ENCODE measurements around the gene RPS21. TPM values are rescaled to one million over a fixed set of nuclear protein-coding genes. Genes with fewer than 3 reads are reported as not detected.
A peak's percentile ranks its signal among the peaks of the same experiment; 100 is the strongest.

The RPS21 gene
- total and polyA plus RNA-seq, 2 of the 13 experiments (the other 11 are each of a cell fraction or from before 2014, with no cell fraction given), result 2,647 to 11,063 TPM

- TF ChIP-seq TBX3 (IDR thresholded peaks at IDR 0.05; ENCODE audit: borderline replicate concordance) (no peak), ZBTB37 (CRISPR knock-in tag; IDR thresholded peaks at IDR 0.05) (no peak), ZNF431 (CRISPR knock-in tag; IDR thresholded peaks at IDR 0.05; ENCODE audit: borderline replicate concordance, low read depth) (no peak), ZNF7 (CRISPR knock-in tag; IDR thresholded peaks at IDR 0.05) (peak; percentile 40), CREM (IDR thresholded peaks at IDR 0.05) (peak; percentile 78; the same call in 1 of the 2 replicates), CREM (CRISPR knock-in tag; IDR thresholded peaks at IDR 0.05) (peak; percentile 66; the same call in 1 of the 2 replicates), ZNF468 (CRISPR knock-in tag; IDR thresholded peaks at IDR 0.05) (no peak; the same call in none of the 2 replicates), ZNF432 (CRISPR knock-in tag; IDR thresholded peaks at IDR 0.05; ENCODE audit: borderline replicate concordance) (no peak), STAG1 (CRISPR knock-in tag; IDR thresholded peaks at IDR 0.05) (no peak), ZNF20 (CRISPR knock-in tag; IDR thresholded peaks at IDR 0.05) (0 out of 2 replicates have a peak, but pooled peaks have one; percentile 67), THAP7 (CRISPR knock-in tag; IDR thresholded peaks at IDR 0.05) (peak; percentile 81; the same call in 1 of the 2 replicates), ESRRA (CRISPR knock-in tag; IDR thresholded peaks at IDR 0.05; ENCODE audit: low read depth) (no peak; the same call in none of the 2 replicates), ARID4A (CRISPR knock-in tag; IDR thresholded peaks at IDR 0.05; ENCODE audit: borderline replicate concordance) (peak; percentile 97), ZNF781 (CRISPR knock-in tag; IDR thresholded peaks at IDR 0.05; ENCODE audit: borderline replicate concordance, not compliant biosample characterization) (no peak), ZNF160 (CRISPR knock-in tag; IDR thresholded peaks at IDR 0.05) (no peak; the same call in 1 of the 2 replicates), ZBTB1 (CRISPR knock-in tag; IDR thresholded peaks at IDR 0.05; ENCODE audit: borderline replicate concordance) (peak; percentile 42; the same call in 1 of the 2 replicates), ZNF567 (CRISPR knock-in tag; IDR thresholded peaks at IDR 0.05; ENCODE audit: borderline replicate concordance) (no peak; the same call in none of the 2 replicates), ZNF18 (CRISPR knock-in tag; IDR thresholded peaks at IDR 0.05; ENCODE audit: insufficient replicate concordance) (peak; percentile 82)
These were observed at the start of gene RPS21 (continued) for GRCh38 chr20:62386383-62387218.

All from HepG2 (cell line).